HepG2 (cell line): ENCODE results near the gene ST6GALNAC6. TPM values are rescaled to one million over a fixed set of nuclear protein-coding genes. Genes with fewer than 3 reads are reported as not detected.
A peak's percentile ranks its signal among the peaks of the same experiment; 100 is the strongest.

Source experiments
- BRF2 ChIP-seq: sonication (generic); formaldehyde crosslinking; IDR thresholded peaks from 2 replicates; pipeline ENCODE4 v1.8.1; 2022; ENCODE audit warnings: mild to moderate bottlenecking, missing genetic modification reagents
- DMTF1 ChIP-seq: sonication (generic); formaldehyde crosslinking; IDR thresholded peaks from 2 replicates; pipeline ENCODE4 v1.4.0; 2020; ENCODE audit warnings: mild to moderate bottlenecking, missing genetic modification reagents
- FIP1L1 ChIP-seq: fragments of 200-400 bp; formaldehyde crosslinking; IDR thresholded peaks from 2 replicates; pipeline ENCODE4 v1.6.1; 2018; ENCODE audit warnings: low read depth, mild to moderate bottlenecking, low read length, moderate library complexity, borderline replicate concordance; ENCODE audit not compliant: insufficient read depth
- GLI4 ChIP-seq: sonication (generic); formaldehyde crosslinking; IDR thresholded peaks from 2 replicates; pipeline ENCODE4 v1.5.1; 2020; ENCODE audit warnings: missing genetic modification reagents, mild to moderate bottlenecking, moderate library complexity, borderline replicate concordance
- KLF15 ChIP-seq: sonication (generic); formaldehyde crosslinking; IDR thresholded peaks from 2 replicates; pipeline ENCODE4 v1.8.1; 2023; ENCODE audit warnings: borderline replicate concordance, mild to moderate bottlenecking, inconsistent platforms, missing genetic modification reagents, mixed read lengths
- MBD4 ChIP-seq: IDR thresholded peaks from 2 replicates; pipeline ENCODE4 v1.6.1; 2012; ENCODE audit warnings: low read length, inconsistent platforms, borderline replicate concordance
- MEIS1 ChIP-seq: sonication (generic); formaldehyde crosslinking; IDR thresholded peaks from 2 replicates; pipeline ENCODE4 v1.9.0; 2021; ENCODE audit warnings: mild to moderate bottlenecking, missing genetic modification reagents, moderate library complexity, borderline replicate concordance
- NFRKB ChIP-seq: fragments of 450-650 bp; IDR thresholded peaks from 2 replicates; pipeline ENCODE4 v1.6.1; 2017
- POLR2A ChIP-seq, 2 experiments: IDR thresholded peaks; 2 replicates each; pipeline ENCODE4 v1.6.1; 2011; ENCODE audit warnings: low read depth in 2 of 2, low read length in 2 of 2, mild to moderate bottlenecking in 1 of 2, moderate library complexity in 1 of 2; ENCODE audit not compliant: insufficient read depth in 1 of 2
- TEAD3 ChIP-seq: optimal IDR thresholded peaks from 2 replicates; pipeline ENCODE3; 2016; ENCODE audit warnings: borderline replicate concordance
- USF2 ChIP-seq, 2 experiments: sonication (generic) in 1 of 2; formaldehyde crosslinking in 1 of 2; IDR thresholded peaks; 2 replicates each; pipeline versions ENCODE4 v1.5.1 to v1.6.1; 2011 to 2020; ENCODE audit warnings: borderline replicate concordance in 1 of 2, low read depth in 1 of 2, low read length in 1 of 2, mild to moderate bottlenecking in 1 of 2, missing genetic modification reagents in 1 of 2, moderate library complexity in 1 of 2
- ZNF143 ChIP-seq: sonication (generic); formaldehyde crosslinking; IDR thresholded peaks from 2 replicates; pipeline ENCODE4 v1.4.0; 2020; ENCODE audit warnings: missing genetic modification reagents
- ZNF362 ChIP-seq: sonication (generic); formaldehyde crosslinking; IDR thresholded peaks from 2 replicates; pipeline ENCODE4 v1.4.0; 2020; ENCODE audit warnings: missing genetic modification reagents, mild to moderate bottlenecking, borderline replicate concordance
- ZNF414 ChIP-seq: sonication (generic); formaldehyde crosslinking; IDR thresholded peaks from 2 replicates; pipeline ENCODE4 v1.5.0; 2020; ENCODE audit warnings: missing genetic modification reagents
- ZNF616 ChIP-seq: sonication (generic); formaldehyde crosslinking; IDR thresholded peaks from 2 replicates; pipeline ENCODE4 v1.5.0; 2020; ENCODE audit warnings: low read depth, mild to moderate bottlenecking, missing genetic modification reagents
- ZNF7 ChIP-seq: IDR thresholded peaks from 2 replicates; pipeline ENCODE4 v1.6.1; 2016; ENCODE audit warnings: missing biosample characterization, missing genetic modification reagents
- ZNF775 ChIP-seq: sonication (generic); formaldehyde crosslinking; IDR thresholded peaks from 2 replicates; pipeline ENCODE4 v1.4.0; 2020; ENCODE audit warnings: missing genetic modification reagents, mild to moderate bottlenecking, moderate library complexity, borderline replicate concordance
- ZXDC ChIP-seq: sonication (generic); formaldehyde crosslinking; IDR thresholded peaks from 2 replicates; pipeline ENCODE4 v1.5.0; 2020; ENCODE audit warnings: mild to moderate bottlenecking, missing genetic modification reagents
- polyA plus RNA-seq, 8 experiments: library from polyadenylated mRNA; depleted of rRNA in 3 of 8; stranded (reverse) in 7 of 8; unstranded in 1 of 8; fragments of >200 nt; fragmentation: Illumina TruSeq in 4 of 8; extraction: Trizol in 4 of 8; gene quantifications; 2 replicates each; pipeline versions ENCODE4 v1.2.1 to v1.2.3, GENCODE V29; 2011 to 2016; ENCODE audit warnings: low read depth in 4 of 8, missing spikeins in 1 of 8, mixed read lengths in 1 of 8; ENCODE audit not compliant: insufficient read depth in 1 of 8
- total RNA-seq, 5 experiments: library from RNA; depleted of rRNA; stranded (reverse); fragments of >200 nt; fragmentation: Illumina TruSeq; extraction: Trizol; gene quantifications; 2 replicates each; pipeline ENCODE4 v1.2.3, GENCODE V29; 2016; ENCODE audit warnings: low read depth in 1 of 5

Gene ST6GALNAC6
- total and polyA plus RNA-seq, 2 of the 13 experiments (the other 11 are each of a cell fraction or from before 2014, with no cell fraction given): 18.5 to 65.4 TPM

- TF ChIP-seq ZNF775 (CRISPR knock-in tag) (no peak), ZNF616 (CRISPR knock-in tag) (no peak), POLR2A (IDR thresholded peaks at IDR 0.05; ENCODE audit: insufficient read depth in 1 of 2, low read depth in 2 of 2, low read length in 2 of 2) (no peak), BRF2 (no peak), ZXDC (CRISPR knock-in tag) (no peak), ZNF7 (CRISPR knock-in tag) (no peak), ZNF414 (CRISPR knock-in tag) (no peak), NFRKB (no peak), GLI4 (CRISPR knock-in tag) (no peak), TEAD3 (CRISPR knock-in tag) (peak; percentile 22), USF2 (IDR thresholded peaks at IDR 0.05; ENCODE audit: low read depth, low read length) (no peak), USF2 (CRISPR knock-in tag; IDR thresholded peaks at IDR 0.05; ENCODE audit: borderline replicate concordance) (no peak), DMTF1 (CRISPR knock-in tag) (no peak), FIP1L1 (no peak), ZNF143 (CRISPR knock-in tag) (peak; percentile 39; the same call in 1 of the 2 replicates), MBD4 (no peak), MEIS1 (CRISPR knock-in tag) (0 out of 2 replicates have a peak, but pooled peaks have one; percentile 45), ZNF362 (CRISPR knock-in tag) (no peak), KLF15 (no peak)
Measured at GRCh38 chr9:127921557-127922120, 22.2 kb upstream of the ST6GALNAC6 start (continued).
